SH-SY5Y (cell line): Measurements from ENCODE around the gene GAN.

ENCODE experiments used
- GATA2 ChIP-seq: IDR thresholded peaks from 2 replicates; pipeline ENCODE4 v1.6.1; 2011; ENCODE audit warnings: mild to moderate bottlenecking, low read depth, low read length
- GATA3 ChIP-seq: IDR thresholded peaks from 2 replicates; pipeline ENCODE4 v1.6.1; 2011; ENCODE audit warnings: low read depth, mild to moderate bottlenecking, low read length, moderate library complexity

DNA sequence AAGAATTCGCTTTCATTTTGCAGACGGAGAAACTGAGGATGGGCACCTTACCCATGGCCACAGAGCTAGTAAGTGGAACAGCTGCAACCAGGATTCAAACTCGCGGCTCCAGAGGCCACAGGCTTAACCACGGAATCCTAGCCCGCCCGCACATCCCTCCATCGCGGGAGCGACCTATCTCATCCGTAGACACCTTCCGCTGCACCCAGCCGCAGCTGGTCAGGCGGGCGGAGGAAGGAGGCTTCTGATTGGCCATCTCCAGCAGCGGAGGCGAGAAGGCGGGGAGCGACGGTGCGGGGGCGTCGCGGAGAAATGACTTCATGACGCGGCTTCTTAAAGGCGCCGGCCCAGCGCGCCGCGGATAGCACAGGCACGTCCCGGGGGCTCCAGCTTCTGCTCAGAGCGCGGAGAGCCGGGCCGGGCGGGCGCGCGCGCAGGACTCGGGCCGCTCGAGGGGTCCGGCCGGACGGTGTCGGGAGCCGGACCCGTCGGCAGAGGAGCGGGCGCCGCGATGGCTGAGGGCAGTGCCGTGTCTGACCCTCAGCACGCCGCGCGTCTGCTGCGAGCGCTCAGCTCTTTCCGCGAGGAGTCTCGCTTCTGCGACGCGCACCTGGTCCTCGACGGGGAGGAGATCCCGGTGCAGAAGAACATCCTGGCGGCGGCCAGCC is at the start of gene GAN:
- TF ChIP-seq GATA2, result no peak
- no peak for TF ChIP-seq GATA3
